DND-41 (cell line): ENCODE measurements around the gene SLC35F3.

ENCODE experiments used
- CTCF ChIP-seq: IDR thresholded peaks from 2 replicates; pipeline ENCODE4 v1.5.1; 2012; ENCODE audit warnings: borderline replicate concordance, low read length, moderate library complexity, mild to moderate bottlenecking; ENCODE audit not compliant: poor library complexity, severe bottlenecking; ENCODE audit errors: extremely low read depth
- EZH2 ChIP-seq: IDR thresholded peaks from 3 replicates; pipeline ENCODE4 v1.6.1; 2012; ENCODE audit warnings: borderline replicate concordance, low read depth, mild to moderate bottlenecking, moderate library complexity, low read length, inconsistent platforms; ENCODE audit not compliant: severe bottlenecking

- TF ChIP-seq CTCF, result no peak
- no peak for TF ChIP-seq EZH2
Observed at GRCh38 chr1:234102583-234102982, 198.1 kb downstream of the SLC35F3 start.
